NCI-H1930 (cell line): ENCODE results near the gene SUV39H2.
"Not testable (repeated sequence)": the region's sequence is repeated elsewhere in the genome, so short reads cannot be mapped to it uniquely, and the experiment has no call there.

Experiments used
- DNase-seq, 2 experiments: peaks; one replicate each; lab custom pipeline; 2025; lab: John Stamatoyannopoulos, UW

SUV39H2 gene

GRCh38 chr10:14875941-14876340 is 2.7 kb upstream of the SUV39H2 start:
- DNase-seq = no peak

- no peak for DNase-seq
Observed at GRCh38 chr10:14876764-14877163, 1.9 kb upstream of the SUV39H2 start.

- DNase-seq = no peak
Observed at GRCh38 chr10:14879124-14879927, 660 bp downstream of the SUV39H2 start.

- DNase-seq = no peak
Observed at GRCh38 chr10:14879928-14880193, 1.2 kb downstream of the SUV39H2 start.

DNA sequence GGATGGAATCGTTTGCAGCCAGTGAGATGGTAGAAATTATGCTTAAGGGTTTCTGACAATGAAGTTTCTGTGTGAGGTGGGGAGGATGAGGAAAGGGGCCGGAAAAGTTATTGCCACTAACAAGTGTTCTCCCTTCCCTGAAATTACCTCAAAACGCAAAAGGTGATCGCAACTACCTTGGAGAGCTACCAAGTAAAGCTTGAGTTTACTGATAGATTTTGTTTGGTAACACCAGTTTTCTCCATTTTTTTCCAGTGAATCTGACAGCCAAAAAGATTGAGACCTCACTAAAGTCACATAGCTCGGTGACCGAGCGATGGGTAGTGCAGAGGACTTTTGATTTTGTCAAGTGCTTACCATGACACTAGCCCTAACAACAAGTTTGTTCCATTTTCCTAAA is 1.6 kb downstream of the SUV39H2 start:
- no peak for DNase-seq

DNA sequence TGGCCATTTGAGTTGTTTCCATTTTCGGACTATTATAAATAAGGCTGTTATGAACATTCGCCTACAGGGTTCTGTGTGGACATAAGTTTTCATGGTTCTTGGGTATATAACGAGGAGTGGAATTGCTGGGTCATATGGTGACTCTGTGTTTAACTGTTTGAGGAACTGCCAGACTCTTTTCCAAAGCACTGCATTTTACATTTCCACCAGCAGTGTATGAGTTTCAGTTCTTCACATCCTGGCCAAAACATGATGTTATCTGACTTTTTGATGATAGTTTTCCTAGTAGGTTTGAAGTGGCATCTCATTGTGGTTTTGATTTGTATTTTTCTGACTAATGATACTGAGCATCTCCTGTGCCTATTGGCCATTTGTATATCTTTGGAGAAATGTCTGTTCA is 5.4 kb downstream of the SUV39H2 start:
- no peak for DNase-seq

DNA sequence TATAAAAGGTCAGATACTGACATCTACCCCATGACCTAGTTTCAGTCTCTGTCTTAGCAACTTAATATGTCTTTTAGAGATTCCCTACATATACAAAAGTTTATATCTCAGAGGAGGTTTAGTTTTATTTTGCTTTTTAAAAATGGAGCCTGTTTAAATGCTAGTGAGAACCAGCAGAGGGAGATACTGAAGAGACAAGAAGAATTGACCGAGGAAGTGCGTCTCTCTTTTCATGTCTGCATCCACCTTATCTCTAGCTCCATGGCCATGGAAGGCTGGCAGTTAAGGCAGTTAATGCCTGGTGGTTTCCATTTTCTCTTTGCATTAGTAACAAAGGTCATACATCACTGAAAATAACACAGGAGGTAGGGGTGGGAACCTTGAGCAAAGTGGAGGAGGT is 10.7 kb downstream of the SUV39H2 start:
- DNase-seq = no peak

GRCh38 chr10:14891151-14891550 is 12.5 kb downstream of the SUV39H2 start:
- no peak for DNase-seq

DNA sequence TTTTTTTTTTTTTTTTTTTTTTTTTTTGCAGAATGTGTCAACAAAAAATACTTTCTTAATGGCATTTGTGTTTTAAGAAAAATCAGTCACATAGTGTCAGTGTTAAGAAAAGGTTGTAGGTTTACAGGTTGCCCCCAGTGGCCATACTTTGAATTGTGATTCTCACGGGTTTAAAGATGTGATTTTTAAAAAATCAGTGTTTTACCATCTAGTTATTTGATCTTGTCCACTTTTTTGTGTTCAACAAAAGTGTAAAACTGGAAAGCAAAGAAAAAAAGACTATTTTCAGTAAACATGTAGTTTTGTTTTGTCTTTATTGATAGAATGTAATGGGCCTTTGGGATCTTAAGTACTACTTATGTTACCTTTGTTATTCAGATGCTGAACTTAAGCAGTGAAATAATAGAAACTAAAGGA is 25.7 kb downstream of the SUV39H2 start:
- DNase-seq = no peak

DNA sequence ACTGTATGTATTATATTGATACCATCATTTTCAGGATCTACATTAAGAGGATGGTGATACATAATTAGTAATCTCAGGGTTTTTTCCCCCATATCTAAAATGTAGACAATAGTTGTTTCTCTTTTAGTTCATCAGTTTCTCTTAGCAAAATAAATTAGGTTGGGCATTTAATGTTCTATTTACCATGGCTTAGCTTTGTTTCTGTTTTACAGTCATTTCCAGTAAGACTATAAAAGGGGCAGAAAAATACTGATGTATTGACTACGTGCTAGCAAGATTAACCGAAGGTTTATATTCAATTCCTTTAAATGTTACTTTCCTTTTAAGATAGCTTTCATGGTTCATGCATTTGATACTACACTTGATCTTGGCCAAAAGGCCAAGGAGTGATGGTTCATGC is 26.2 kb downstream of the SUV39H2 start:
- no peak for DNase-seq

DNA sequence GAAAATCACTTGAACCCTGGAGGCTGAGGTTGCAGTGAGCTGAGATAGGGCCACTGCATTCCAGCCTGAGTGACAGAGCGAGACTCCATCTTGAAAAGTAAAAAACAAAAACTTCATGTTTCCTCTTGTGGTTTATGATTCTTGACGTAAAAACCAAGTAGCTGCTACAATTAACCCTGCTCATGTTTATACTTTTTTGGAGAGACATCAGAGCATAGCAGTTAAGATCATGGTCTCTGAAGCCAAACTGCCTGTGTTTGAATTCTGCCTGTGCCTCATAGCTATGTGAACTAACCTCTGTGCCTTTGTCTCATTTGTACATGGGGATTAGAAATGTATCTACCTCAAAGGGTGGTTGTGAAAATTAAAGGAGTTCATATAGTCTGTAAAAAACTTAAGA is 27.2 kb downstream of the SUV39H2 start:
- DNase-seq = no peak

- no peak for DNase-seq
Observed at GRCh38 chr10:14906765-14907164, 28.1 kb downstream of the SUV39H2 start.

DNA sequence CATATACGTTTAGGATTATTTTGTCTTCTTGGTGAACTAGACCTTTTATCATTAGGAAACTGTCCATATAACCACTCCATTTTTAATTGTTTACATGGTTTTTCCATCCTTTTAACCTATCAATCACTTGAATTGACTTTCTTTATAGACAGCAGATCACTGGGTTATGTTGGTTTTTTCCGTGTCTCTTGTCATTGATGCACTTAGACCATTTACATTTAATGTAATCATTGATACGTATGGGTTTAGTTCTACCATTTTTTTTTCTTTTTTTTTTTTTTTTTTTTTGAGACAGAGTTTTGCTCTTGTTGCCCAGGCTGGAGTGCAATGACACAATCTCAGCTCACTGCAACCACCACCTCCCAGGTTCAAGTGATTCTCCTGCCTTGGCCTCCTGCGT is 28.9 kb downstream of the SUV39H2 start:
- not testable (repeated sequence) for DNase-seq

GRCh38 chr10:14909101-14909500 is 30.4 kb downstream of the SUV39H2 start:
- DNase-seq = no peak

DNA sequence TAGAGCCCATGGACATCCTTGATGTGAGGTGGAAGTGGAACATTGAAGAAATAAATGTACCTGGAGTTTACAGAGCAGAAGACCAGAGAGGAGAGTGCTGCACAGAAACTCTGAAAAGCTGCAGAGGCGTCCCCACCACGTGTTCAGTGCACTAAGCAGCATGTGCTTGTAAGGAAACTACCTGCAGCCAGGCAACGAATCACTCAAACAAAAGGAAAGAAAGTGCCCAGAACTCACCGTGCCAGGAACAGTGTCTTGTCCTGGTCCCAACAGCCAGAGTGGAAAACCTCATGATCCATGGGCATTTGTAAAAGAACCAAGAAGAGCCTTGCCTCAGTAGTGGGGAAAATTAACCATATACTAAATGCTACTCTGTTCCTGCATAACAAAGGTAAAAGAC is 32.3 kb downstream of the SUV39H2 start:
- DNase-seq = no peak

- DNase-seq = no peak
Observed at GRCh38 chr10:14911801-14912200, 33.1 kb downstream of the SUV39H2 start.

DNA sequence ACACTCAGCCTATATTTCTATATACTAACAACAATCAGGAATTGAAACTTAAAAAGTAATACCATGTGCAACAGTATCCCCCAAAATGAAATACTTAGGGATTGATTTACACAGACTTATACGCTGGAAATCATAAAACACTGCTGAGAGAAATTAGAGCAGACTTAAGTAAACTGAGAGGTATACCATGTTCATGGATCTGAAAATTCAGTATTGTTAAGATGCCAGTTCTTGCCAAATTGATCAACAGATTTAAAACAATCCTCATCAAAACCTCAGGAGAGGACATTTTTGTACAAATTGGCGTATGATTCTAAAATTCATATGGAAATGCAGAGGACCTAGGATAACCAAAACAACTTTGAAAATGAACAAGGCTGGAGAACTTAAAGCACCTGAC is 37.9 kb downstream of the SUV39H2 start:
- no peak for DNase-seq

DNA sequence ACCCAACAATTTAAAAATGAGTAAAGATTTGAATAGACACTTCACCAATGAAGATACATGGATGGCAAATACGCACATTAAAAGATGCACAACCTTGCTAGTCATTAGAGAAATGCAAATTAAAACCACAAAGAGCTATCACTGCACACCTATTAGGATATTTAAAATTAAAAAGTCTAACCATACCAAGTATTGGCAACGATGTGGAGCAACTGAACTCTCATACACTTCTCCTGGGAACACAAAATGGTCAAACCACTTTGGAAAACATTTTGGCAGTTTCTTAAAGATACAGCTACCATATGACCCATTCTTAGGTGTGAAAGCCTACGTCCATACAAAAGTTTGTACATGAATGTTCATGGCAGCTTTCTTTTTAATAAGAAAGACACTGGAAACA is 39.2 kb downstream of the SUV39H2 start:
- no peak for DNase-seq

DNA sequence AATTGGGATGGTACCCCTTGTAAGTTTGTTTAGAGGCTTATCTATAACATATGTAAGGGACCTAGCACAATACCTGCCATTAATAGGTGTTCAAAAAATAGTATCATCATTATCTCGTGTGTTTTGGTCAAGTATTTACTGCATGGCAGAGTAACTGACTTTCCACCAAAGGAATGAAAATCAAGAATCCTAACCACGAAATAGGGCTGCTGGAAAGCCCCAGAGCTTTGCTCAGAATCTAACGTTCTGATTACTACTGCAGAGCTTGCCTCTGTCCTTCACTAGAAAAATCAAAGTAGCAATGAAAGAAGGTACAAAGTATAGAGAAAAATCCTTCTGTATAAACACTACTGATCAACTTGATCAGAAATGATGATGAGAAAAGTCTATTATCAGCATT is 40.3 kb downstream of the SUV39H2 start:
- DNase-seq = no peak

GRCh38 chr10:14924013-14924412 is 45.3 kb downstream of the SUV39H2 start:
- no peak for DNase-seq

DNA sequence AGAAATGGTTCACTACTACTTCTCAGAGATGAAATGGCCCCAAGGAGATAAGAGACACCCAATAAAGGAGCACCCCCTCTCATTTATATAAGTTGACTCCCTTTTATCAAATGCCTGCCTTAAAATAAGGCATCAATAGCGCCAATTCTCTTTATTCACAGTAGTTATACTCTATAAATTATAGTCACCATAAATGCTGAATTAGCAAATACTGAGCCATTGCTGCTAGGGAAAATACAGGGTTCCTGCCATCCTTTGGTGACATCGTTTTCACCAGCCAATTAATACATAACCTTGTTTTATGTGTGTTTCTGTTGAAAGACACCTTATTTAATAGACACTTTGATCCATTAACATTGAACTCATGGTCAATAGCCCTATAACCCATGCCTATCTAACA is 46.6 kb downstream of the SUV39H2 start:
- no peak for DNase-seq

DNA sequence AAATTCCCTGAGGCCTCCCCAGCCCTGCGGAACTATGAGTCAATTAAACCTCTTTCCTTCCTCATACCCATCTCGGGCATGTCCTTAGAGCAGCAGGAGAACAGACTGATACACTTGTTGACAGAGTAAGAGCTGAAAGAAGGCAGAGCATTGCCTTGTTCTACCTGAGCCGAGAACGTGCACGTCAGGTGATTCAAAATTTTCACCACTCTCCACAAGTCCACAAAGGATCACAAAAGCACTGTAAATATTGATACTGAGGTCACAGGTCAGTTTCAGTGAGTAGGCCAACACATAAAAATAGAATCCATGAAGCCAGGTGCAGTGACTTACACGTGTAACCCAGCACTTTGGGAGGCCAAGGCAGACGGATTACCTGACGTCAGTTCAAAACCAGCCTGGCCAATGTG is 47.4 kb downstream of the SUV39H2 start:
- no peak for DNase-seq

DNA sequence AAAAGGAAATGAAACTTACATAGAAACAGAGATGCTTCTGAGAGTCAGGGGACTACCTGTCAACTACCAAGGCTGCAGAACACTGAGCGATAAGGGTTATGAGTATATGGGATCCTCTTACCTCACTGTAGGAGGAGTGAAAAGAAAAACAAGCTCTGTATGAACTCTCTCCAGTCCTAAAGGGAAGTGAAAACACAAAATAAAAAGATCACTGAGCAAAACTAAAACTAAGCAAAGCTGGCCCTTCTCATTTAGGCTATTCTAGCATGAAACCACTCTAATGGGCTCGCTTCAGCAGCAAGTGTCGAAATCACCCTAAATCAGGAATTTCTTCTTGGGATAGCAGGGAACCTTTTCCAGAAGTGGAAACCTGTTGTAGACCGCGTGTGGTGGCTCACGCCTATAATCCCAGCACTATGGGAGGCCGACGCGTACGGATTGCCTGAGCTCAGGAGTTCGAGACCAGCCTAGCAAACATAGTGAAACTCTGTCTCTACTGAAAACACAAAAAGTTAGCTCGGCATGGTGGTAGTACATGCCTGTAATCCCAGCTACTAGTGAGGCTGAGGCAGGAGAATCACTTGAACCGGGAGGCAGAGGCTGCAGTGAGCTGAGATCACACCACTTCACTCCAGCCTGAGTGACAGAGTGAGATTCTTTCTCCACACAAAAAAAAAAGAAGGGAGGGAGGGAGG is 48.2 kb downstream of the SUV39H2 start:
- DNase-seq = no peak

DNA sequence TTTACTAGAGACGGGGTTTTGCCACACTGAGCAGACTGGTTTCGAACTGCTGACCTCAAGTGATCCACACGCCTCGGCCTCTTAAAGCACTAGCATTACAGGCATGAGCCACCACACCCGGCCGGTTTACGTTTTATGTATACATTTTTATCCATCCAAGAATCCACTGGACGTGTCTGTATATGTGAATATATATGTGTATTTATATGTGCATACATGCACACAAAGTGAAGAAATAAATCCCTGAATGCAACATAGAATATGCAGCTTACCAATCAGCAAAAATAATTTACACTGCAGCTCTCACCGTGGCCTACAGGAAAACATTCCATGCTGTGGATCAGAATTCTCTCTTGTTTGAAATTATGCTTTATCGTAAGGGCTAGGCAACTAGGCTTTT is 51.9 kb downstream of the SUV39H2 start:
- no peak for DNase-seq
